Right renal cortex interstitium (tissue), 3 donors: Measurements from ENCODE around the gene NDUFA3. TPM values are rescaled to one million over a fixed set of nuclear protein-coding genes. Genes with fewer than 3 reads are reported as not detected.

ENCODE experiments used
- polyA plus RNA-seq, 3 donors: library from polyadenylated mRNA; unstranded; fragments of 120-200 nt; gene quantifications; one replicate each; pipeline ENCODE4 v1.2.1, GENCODE V29; 2013; ENCODE audit not compliant: insufficient read length in 3 of 3

Gene NDUFA3
- polyA plus RNA-seq, 3 donors: 87.3 to 113 (median 96.6) TPM

Other genes with a start within 250 kb of the NDUFA3 start
- gene MYADM, start 235.0 kb upstream of the NDUFA3 start, polyA plus RNA-seq: 10 to 100 TPM; 61.0 to 67.8 (median 67.8) TPM
- under 1 TPM; 0.21 to 0.47 (median 0.24) TPM for gene PRKCG, start 220.7 kb upstream of the NDUFA3 start, polyA plus RNA-seq
- under 1 TPM; 0.50 to 0.89 (median 0.68) TPM for gene CACNG7, start 193.6 kb upstream of the NDUFA3 start, polyA plus RNA-seq
- gene CACNG8, start 139.9 kb upstream of the NDUFA3 start, polyA plus RNA-seq: under 1 TPM; 0.17 to 0.21 (median 0.20) TPM
- gene CACNG6, start 111.2 kb upstream of the NDUFA3 start, polyA plus RNA-seq: under 1 TPM; 0.44 to 0.74 (median 0.71) TPM
- under 1 TPM in 2 of 3 donors, not detected in 1; 0.23 to 0.42 TPM for gene VSTM1, start 39.0 kb upstream of the NDUFA3 start, polyA plus RNA-seq
- gene TARM1, start 21.5 kb upstream of the NDUFA3 start, polyA plus RNA-seq: not detected
- under 1 TPM; 0.11 to 0.20 (median 0.18) TPM for gene OSCAR, start 2.1 kb upstream of the NDUFA3 start, polyA plus RNA-seq
- 10 to 100 TPM; 11.9 to 13.8 (median 12.3) TPM for gene TFPT, start 12.8 kb downstream of the NDUFA3 start, polyA plus RNA-seq
- 10 to 100 TPM; 70.4 to 75.2 (median 72.5) TPM for gene PRPF31, start 12.9 kb downstream of the NDUFA3 start, polyA plus RNA-seq
- gene CNOT3, start 34.9 kb downstream of the NDUFA3 start, polyA plus RNA-seq: 10 to 100 TPM; 64.7 to 74.7 (median 70.8) TPM
- gene LENG1, start 56.9 kb downstream of the NDUFA3 start, polyA plus RNA-seq: 1 to 10 TPM; 7.3 to 7.6 (median 7.6) TPM
- 10 to 100 TPM; 23.0 to 33.2 (median 25.3) TPM for gene TMC4, start 70.3 kb downstream of the NDUFA3 start, polyA plus RNA-seq
- gene MBOAT7, start 86.7 kb downstream of the NDUFA3 start, polyA plus RNA-seq: 10 to 100 TPM; 44.6 to 60.5 (median 54.0) TPM
- 10 to 100 TPM; 41.3 to 49.2 (median 42.1) TPM for gene TSEN34, start 88.5 kb downstream of the NDUFA3 start, polyA plus RNA-seq
- gene RPS9, start 98.0 kb downstream of the NDUFA3 start, polyA plus RNA-seq: 1,000 to 10,000 TPM; 1,272 to 1,378 (median 1,292) TPM
- 1 to 10 TPM in 1 of 3 donors, under 1 TPM in 2; 0.74 to 1.1 (median 1.00) TPM for gene LILRB3, start 120.2 kb downstream of the NDUFA3 start, polyA plus RNA-seq
- under 1 TPM; 0.37 to 0.42 (median 0.39) TPM for gene LILRA6, start 139.9 kb downstream of the NDUFA3 start, polyA plus RNA-seq
- 1 to 10 TPM; 1.3 to 1.5 (median 1.4) TPM for gene LILRB5, start 154.4 kb downstream of the NDUFA3 start, polyA plus RNA-seq
- 1 to 10 TPM in 2 of 3 donors, under 1 TPM in 1; 0.85 to 1.2 (median 1.1) TPM for gene LILRB2, start 178.3 kb downstream of the NDUFA3 start, polyA plus RNA-seq
- gene LILRA5, start 210.3 kb downstream of the NDUFA3 start, polyA plus RNA-seq: under 1 TPM; 0.23 to 0.62 (median 0.31) TPM
- under 1 TPM in 2 of 3 donors, not detected in 1; 0.14 to 0.29 TPM for gene LILRA4, start 236.3 kb downstream of the NDUFA3 start, polyA plus RNA-seq